GM18867 (cell line): Measurements from ENCODE around the gene HOXC5.

Experiments used
- ATAC-seq: cut with Tn5 transposase; IDR thresholded peaks from one replicate; pipeline ENCODE4 v1.9.1; 2021; ENCODE audit warnings: mild to moderate bottlenecking, moderate library complexity; ENCODE audit not compliant: unreplicated experiment

Gene HOXC5

DNA sequence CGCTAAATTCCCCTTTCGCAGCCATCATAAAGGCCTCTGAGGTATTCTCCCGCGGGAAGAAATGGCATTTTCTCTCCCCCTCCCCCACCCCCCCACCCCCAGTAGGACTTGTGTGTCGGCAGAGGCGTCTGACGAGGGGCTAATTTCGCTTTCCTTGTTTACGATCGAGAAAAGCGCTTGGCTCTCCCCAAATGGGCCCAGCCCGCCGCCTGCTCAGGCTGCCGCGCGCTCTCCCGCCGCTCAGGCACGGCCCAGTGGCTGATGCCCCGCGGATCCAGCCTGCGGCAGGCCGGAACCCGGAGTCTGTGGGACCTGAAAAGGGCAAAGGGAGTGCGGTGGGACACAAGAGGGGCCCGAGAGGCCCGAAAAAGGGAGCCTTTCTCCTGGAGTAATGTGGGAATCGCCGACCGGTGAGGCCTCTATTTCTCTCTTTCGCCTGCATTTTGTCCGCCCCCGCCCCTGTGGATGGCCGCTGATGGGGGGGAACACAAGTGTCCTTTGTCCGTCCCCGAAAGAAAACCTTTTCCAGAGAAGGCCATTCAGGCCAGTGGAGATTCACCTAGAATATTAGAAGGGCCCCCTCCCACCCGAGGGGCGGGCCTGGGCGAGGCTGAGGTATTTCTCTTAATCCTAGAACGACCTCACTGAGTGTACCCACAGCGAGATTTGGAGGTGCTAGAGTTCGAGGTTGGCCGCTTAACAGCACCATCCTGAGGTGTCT is 13.6 kb upstream of the HOXC5 start:
- no peak for ATAC-seq

DNA sequence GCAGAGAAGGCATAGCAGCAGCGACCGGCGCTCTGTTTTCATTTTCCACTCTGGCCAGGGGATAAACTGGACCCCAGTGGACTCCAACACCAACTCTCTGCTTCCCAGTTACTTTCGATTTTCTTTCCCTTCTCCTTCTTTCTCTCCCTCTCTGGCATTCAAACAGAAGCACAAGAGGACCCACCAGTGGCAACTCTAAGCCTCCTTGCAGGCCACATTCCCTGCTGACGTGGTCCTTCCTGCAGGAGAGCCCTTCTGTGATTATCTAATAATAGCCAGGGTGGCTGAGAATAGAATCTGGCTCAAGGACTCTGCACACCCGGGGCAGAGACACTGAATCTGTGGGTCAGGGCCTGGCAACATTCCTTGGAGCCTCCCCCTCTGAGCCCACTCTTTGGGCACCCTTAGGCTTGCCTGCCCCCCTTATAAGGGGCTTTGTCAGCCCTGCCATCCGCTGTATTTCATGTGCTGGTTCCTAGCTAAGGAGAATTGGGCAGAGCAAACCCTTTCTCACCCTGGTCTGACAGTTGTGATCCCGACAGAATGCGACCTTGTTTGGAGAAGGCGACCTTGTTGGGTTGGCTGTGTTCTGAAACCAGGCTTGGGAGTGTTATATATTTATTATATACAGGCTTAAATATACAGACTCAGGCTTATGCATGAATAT is 12.8 kb upstream of the HOXC5 start:
- no peak for ATAC-seq

DNA sequence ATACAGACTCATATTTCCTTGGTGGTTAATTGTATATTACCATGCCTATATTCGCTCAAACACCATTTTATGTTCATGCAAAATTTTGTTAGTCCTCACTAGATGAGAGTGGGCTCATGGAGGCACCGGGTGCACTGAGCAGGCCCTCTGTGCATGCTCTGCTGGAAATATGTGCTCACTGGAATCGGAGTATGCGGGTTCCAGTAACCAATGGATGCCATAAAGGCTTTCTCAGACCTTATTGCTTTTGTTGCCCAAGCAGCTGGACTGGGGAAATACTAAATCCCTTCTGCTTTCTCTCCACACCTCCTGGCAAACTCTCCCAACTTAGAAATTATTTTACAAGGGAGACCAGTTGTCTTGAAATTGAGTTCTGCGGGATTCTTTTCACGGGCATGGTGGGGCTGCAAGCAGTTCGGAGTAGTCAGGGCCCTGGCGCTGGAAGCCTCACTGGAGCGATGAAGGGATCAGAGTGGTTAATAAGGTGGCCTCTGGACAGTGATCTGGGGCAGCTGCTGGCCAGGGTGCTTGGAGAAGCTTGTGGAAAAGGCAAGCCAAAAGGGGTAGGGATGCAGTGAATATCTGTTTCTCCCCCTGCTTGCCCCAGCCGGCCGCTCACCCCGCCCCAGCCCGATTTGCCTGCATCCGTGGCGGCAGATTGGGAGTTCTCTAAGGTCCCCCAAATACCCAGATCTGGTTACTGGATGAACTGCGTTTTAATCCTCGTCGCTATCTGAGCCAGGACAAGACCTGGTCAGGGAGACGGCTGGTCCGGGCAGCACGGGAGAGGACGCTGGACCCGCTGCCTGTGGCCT is 12.1 kb upstream of the HOXC5 start:
- no peak for ATAC-seq

DNA sequence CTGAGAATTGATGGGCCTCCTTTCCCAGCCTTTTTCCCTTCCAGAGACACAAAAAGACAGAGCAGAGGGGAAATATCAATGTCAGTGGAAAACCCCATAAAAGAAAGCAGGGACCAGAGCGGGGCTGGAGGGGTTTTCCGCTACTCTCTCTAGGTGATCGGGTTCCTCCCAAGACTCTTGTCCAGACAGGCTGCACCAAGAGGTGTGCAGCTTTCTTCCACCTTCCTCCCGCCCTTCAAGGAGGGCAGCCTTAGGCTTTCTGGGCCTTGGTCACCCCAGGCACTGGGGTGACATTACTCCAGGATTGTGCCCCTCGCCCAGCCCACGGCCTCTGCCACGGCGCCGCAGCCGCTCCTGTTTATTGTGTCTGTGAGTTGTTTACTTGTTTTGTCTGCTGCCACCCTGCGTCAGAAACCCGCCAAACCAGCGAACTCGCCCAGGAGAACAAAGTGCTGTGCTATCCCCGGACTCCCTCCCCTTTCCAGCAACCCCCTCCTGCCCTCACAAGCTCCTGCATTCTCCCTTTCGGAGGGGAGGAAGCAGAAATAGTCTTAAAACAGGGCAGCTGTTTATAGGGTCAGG is 11.3 kb upstream of the HOXC5 start:
- ATAC-seq: no peak

DNA sequence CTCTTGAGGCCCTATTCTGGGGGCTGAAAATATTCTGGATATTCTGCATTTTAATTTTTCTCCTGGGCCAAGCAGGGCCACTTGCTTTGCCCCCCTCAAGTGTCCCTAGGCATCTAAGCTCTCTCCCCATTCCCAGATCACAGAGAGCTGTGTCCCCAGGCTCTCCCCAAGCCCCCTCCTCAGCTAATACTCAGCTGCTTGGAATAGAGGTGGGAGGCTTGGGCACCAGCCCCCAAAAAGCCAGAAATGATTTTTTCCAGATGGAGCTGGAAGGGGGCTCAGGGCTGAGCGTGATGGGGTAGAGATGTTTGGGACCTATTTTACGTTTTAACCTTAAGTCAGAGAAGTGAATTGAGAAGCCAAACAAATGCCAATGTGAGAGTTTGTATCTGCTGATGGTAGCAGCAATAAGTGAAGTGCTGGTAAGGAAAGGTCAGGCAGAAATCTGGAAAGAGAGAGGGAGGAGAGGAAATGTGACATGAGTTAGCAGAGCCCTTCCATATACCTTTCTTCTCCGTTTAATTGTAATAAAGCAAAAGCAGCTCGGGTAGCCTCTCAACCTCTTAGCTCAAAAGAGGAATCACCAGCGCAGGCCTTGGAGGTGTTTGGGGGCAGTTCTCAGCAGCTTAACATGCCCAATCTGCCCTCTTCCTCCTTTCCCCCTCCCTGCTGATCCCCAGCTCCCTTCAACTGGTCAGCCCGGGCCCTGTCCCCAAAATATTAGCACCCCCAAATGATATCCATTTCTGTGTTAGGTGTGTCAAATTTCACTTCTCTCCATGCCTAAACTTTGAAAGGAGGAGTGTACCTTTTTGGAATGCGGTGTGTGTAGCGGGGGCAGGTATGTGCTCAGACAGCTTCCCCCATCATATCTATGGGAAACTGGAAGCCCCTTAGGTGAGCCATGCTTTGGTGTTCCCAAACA is 9.6 kb upstream of the HOXC5 start:
- no peak for ATAC-seq

DNA sequence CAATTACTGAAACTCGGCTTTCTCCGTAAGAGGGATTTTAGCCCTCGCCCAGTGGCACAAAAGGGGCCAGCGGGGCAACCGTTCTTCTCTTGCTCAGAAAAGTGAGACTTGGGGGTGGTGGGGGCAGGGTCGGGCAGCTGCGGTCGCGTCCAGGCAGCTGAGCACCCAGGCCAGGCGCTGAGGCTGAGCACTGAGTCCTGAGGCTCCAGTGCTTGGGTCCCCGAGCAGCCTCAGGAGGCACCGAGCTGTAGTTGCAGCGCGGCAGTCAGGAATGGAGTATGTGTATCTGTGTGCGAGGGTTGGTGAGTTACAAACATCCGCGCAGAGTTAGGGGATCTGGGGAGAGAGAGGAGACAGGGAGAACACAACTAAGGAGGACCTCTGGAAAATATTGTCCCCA is 8.7 kb upstream of the HOXC5 start:
- no peak for ATAC-seq

DNA sequence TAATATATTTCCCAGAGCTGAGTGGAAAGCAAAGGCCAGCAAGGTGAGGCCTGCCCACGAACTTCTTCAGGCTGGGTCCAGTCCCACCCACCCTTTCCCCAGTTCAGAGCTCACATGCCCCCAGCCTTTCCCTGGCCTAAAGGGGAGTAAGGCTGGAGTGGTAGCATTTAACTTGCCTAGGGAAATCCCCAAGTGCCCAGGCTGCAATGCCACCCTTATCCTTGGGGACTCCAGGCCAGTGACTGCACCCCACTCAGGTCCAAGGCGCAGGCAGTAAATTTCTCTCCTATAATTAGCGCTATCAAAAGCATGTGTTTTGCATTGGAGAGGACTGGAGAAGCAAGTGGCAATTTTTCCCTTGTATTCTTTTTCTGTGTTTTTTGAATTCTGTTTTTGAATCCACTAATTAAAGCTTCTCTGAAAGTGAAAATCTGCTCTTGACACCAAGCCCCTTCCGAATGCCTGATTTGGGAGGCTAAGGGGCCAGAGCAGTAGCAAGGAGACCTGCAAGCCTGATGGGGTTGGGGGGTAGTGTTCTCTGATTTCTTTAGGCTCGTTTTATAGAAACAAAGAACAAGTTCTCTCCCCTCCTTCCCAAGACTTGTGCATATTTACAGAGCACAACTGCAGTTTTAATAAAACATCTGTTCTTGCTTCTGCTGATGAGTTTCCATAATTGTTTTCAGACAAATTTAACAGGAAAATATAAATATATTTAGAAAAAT is 8.1 kb upstream of the HOXC5 start:
- ATAC-seq: no peak

DNA sequence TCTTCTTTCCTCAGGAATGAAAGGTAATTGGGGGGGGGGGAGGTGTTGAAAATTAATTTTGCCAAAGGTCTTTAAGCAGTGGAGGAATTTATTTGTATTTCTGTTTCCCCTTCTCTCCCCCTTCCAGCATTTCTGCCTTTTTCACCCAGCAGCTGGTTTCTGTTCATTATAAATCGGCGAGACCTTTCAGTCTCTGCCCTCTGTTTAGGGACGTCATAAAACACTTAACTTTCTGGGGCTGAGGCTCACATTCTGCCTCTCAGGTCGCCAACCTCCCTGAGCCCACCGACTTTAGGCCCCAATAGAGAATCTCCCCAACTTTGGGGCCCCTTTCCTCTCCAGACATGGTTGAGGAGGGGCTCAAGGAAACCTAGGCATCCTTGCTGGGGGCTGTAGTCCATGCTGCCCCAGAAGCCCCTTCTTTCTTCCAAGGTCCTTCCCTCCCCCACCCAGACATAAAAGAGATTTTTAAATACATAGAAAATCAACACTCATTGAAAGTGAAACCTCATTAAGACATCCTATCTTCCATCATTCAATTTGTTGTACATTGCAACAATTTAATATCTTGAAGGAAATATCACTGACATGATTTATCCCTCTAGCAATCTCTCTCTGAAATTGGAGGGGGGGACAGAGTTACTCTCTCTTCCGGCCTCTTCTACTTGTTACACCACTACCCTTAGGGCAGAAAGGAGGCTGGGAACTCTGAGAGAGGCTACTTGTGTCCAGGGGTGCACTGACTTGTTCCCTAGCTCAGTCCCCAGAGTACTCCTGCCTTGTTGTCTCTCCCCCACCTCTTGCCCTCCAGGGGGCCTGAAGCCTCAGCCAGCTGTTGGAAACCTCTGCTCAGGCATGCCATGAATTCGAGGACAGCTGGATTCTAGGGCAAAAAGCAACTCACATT is 7.1 kb upstream of the HOXC5 start:
- ATAC-seq: no peak

DNA sequence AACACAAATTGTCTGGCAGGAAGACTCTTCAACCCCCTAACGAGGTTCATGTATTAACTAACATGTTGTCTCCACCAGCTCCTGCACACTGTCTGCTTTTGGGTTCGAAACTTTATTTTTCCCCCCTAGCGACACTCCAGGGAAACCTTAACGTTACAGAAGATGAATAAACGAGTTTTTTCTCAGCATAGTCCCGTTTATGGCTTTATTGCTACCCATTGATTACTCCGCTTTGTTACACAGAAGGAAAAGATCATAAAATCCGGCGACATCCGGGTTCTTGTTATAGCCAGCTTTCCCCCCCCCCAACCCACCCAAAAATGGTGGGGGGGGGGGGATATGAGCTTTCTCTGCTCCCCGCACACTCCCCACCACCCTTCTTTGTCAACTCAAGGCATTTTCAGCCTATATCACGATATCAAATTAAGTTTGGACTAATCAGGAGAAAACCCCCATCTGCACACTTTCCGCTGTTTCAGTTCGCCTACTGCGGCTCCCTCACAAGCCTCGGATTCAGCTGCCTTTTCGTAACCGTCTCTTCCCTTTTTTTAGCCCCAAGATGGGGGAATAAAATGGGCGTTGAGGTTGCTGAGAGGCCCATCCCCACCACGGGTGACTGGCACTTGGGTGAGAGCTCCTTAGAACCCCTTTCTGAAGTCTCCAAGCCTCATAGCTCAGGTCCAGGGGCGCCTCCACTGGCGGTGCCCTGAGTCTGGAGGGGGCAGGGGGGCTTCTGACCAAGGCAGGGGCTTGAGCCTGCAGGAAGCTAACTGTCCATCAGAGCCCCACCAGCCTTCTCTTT is 6.0 kb upstream of the HOXC5 start:
- ATAC-seq: no peak

DNA sequence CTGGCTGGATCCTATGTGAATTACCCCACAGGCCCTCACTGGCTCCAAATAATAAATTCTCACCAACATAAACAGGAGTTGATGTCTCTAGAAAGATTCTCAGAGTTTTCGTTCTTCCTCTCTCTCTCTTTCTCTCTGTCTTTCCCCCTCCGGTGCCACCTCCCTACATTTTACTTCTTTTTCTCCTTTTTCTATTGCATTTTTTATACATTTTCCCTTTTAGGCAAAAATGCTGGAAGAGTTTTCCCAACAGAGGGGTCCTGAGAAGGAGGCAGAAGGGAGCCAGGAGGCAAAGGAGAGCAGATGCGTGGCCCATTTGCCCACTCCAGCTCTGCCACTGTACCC is 5.4 kb upstream of the HOXC5 start:
- ATAC-seq: no peak

DNA sequence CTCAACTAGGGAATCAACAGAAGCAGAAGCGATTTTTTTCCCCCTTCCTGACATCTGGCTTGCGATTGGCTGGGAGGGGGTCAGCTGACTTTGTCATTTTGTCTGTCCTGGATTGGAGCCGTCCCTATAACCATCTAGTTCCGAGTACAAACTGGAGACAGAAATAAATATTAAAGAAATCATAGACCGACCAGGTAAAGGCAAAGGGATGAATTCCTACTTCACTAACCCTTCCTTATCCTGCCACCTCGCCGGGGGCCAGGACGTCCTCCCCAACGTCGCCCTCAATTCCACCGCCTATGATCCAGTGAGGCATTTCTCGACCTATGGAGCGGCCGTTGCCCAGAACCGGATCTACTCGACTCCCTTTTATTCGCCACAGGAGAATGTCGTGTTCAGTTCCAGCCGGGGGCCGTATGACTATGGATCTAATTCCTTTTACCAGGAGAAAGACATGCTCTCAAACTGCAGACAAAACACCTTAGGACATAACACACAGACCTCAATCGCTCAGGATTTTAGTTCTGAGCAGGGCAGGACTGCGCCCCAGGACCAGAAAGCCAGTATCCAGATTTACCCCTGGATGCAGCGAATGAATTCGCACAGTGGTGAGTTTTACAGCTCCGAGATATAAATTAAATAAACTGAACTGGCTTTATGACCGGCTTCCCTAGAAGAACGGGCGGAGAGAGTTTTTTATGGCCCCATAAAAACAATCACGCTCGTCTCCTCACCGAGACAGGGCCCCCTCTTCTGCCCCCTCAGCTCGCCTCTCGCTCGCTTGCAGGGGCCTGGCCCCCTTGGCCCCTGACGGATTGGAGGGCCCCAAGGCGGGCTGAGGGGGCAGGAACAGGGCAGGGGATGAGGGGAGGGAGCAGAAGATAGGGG is 4.3 kb upstream of the HOXC5 start, which contains the start of gene HOXC6:
Gene HOXC6 (plus strand): TSS at position 127 of the 888 bp plus-strand sequence. CDS start 82 bp downstream, at position 209.
- ATAC-seq: no peak

DNA sequence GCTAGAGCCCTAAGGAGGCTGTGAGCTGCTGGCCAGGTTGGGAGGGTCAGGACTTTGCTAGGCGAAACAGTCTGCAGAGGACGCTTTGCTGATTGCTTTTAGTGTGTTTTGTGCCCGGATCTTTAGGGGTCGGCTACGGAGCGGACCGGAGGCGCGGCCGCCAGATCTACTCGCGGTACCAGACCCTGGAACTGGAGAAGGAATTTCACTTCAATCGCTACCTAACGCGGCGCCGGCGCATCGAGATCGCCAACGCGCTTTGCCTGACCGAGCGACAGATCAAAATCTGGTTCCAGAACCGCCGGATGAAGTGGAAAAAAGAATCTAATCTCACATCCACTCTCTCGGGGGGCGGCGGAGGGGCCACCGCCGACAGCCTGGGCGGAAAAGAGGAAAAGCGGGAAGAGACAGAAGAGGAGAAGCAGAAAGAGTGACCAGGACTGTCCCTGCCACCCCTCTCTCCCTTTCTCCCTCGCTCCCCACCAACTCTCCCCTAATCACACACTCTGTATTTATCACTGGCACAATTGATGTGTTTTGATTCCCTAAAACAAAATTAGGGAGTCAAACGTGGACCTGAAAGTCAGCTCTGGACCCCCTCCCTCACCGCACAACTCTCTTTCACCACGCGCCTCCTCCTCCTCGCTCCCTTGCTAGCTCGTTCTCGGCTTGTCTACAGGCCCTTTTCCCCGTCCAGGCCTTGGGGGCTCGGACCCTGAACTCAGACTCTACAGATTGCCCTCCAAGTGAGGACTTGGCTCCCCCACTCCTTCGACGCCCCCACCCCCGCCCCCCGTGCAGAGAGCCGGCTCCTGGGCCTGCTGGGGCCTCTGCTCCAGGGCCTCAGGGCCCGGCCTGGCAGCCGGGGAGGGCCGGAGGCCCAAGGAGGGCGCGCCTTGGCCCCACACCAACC is 3.1 kb upstream of the HOXC5 start:
- no peak for ATAC-seq

DNA sequence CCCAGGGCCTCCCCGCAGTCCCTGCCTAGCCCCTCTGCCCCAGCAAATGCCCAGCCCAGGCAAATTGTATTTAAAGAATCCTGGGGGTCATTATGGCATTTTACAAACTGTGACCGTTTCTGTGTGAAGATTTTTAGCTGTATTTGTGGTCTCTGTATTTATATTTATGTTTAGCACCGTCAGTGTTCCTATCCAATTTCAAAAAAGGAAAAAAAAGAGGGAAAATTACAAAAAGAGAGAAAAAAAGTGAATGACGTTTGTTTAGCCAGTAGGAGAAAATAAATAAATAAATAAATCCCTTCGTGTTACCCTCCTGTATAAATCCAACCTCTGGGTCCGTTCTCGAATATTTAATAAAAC is 2.4 kb upstream of the HOXC5 start:
- no peak for ATAC-seq

DNA sequence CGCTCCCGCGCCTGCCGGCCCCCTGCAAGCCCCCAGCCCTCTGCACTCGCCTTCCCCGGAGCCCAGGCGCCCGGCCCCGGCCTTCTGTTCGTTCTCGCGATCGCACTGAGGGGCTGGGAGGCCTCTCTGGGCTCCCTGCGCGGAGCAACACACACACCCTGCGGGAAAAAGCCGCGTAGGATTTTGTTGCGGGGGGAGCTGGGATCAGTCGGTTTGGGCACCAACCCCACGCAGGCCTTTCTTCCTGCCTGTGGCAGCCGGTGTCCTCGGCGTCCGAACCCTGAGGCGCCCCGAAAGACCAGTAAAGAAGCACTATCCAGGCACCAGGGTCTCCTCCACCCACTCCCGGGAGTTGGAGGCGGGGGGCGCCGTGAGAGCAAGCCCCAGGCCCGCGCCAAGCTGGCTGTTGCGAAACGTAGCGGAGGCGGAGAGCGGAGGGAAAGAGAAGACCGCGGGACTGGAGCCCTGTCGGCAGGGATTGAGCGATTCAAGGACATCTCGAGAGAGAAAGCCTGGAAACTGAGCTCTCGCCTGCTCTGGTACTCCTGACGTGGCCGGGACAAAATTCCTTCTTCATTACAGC is 1.9 kb upstream of the HOXC5 start:
- ATAC-seq: no peak

DNA sequence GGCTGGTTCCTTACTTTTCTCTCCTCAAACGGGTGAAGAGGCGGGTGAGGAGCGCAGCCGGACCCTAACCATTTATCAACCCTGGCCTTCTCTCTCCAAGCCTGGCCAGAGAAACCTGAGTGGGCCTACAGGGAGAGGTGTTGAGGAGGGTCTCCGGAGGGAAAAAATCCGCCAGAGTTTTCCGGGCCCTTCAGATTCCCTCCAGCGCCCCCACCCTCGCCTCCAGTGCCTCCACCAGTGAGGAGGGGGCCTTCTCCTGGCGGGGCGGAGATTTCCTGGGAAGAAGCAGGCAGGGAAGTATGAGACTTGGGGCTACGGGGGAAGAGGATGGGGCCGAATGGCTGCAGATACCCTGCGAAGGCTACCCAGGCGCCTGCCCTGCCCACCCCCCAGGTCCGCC is 1.4 kb upstream of the HOXC5 start:
- ATAC-seq: no peak
